CD4-positive, alpha-beta T cell treated with Interleukin-4 for 4 hours (primary cell): ENCODE measurements around the gene SLC7A11.

Experiments
- DNase-seq: peaks from one replicate; pipeline ENCODE4 v3.0.0-alpha.2; 2020

The SLC7A11 gene

GRCh38 chr4:138140879-138141278, 101.3 kb downstream of the SLC7A11 start:
- no peak for DNase-seq

DNA sequence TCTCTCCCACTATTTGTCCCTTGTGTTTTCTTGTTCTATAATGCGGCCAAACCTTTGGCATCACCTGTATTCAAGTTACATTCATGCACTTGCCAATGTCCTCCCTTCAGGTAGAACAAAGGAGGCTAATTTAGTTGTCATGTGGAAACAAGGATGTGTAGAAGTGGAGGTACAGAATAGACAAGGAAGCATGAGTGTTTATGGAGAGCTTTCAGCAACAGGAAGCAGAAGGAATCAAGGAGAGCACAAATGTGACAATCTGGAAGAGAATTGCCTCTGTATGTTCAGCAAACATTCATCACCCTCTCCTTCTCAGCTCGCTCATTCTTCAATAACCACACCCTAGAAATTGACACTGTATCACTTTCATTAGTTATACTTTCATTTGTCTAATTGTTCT, 103.4 kb downstream of the SLC7A11 start:
- DNase-seq, result no peak

DNA sequence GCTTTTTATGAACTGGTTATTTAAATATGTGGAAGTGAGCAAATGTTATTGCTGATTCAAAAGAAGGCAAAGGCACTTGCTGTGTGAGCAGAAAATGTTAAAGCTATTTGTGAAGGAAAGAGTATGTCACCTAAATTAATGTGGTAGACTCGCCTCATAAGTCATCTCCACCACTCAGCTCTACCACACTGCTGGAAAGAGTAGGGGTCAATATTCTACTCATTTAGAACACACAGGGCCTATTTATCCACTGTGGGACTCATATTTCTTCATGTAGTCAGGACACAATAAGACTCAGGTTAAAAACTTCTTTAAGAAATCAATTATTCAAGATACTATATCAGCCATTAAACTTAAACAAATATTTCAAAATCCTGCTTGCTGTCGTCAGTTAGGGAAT, 106.5 kb downstream of the SLC7A11 start:
- no peak for DNase-seq

- no peak for DNase-seq
Measured at GRCh38 chr4:138118270-138118669, 123.9 kb downstream of the SLC7A11 start.

DNA sequence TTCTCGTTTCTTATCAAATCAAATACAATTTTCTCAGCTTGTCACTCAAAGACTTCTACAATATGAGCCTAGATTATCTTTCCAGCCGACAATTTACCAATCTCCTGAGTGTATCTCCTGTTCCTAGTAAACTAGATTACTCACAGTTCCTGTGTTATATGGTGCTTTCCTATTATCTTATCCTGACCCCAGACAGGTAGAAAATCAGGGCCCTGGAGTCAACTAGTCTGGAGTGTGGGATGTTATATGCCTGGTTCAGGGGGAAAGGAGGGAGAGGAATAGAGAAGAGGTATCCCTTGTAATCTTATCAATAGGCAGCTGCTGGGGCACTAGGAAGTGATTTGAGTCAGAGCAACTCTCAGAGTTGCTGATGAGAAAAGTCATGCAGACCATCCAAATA, 127.1 kb downstream of the SLC7A11 start:
- no peak for DNase-seq

GRCh38 chr4:138114434-138114833, 127.7 kb downstream of the SLC7A11 start:
- DNase-seq, result no peak
